SHP77 (cell line): ENCODE measurements around the gene PTPRN2.

Source experiments
- DNase-seq, 2 experiments: peaks; one replicate each; lab custom pipeline; 2025; lab: John Stamatoyannopoulos, UW

Gene PTPRN2

GRCh38 chr7:157865351-157866165 lies 722.1 kb downstream of the PTPRN2 start:
- DNase-seq: no peak

DNA sequence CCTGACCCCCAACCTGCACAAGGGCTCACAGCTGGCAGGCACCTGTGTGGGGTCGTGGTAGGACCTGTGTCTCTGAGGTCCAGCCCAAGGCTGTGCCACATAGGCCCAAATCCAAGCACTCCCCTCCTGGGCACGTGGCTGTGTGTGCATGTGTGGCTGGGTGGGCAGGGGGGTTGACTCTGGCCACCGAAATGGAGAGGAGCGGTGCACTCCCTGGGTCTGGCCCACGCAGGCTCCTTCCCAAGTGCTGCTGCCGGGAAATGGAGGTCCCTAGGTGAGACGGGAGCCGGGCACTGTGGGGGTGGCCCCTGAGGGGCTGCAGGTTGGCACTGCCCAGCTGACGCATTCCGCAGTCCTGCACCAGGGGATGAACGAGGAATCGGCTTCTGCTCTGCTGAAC lies 722.7 kb downstream of the PTPRN2 start:
- DNase-seq: no peak

DNA sequence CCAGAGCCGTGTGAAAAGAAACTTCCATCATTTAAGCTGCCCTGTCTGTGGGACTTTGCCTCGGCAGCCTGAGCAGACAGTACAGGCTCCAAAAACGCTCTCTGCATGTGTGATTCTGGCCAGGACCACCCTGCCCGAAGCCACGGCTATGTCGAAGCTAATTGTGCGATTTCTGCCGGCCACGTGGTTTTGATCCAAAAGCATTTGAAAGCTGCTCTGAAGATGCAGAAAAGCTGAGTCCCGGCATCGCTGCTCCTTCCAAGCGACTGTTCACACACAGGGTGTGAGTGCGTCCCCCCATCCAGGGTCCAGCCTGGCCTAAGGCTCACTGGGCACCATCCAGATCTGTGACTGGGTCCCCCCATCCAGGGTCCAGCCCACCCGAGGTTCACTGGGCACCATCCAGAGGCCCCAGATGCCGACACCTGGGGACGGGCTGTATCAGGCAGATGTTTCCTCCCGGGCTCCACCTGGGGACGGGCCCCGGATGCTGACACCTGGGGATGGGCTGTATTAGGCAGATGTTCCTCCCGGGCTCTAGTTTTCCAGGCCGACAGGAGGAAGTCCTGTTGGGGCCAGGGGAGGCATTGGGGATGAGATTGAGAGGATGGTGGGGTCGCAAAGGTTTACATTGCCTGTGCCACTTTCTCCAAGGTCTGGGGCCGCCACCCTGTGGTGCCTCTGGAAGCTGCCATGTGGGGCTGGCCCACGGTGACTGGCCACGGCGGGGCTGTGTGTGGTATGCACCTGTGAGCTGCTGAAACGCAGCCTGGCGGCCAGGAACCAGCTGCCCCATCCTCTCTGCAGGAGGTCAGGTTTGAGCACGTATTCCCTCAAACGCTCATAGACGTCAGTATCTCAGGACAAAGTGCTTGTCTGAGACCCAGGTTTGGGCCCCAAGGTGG lies 723.5 kb downstream of the PTPRN2 start:
- no peak for DNase-seq

DNA sequence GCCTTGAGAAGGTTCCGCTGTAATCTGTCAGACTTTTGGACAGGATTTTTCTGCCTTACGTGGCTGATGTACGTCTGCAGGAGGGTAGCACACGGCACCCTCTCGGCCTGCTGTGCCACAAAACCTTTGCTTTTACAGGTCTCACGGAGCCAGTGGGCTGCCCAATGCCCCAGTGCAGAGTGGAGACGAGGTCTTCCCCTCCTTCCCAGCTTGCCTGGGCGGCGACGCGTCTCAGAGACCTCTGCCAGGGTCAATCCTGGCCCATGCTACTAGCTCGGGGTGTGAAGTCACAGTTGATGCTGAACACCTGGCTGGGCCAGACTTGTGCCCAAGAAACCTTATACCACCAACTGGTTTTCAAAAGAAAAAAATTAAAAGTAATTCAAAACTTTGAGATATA lies 724.4 kb downstream of the PTPRN2 start:
- DNase-seq: no peak

GRCh38 chr7:157862731-157863130 lies 724.9 kb downstream of the PTPRN2 start:
- DNase-seq: no peak

GRCh38 chr7:157861551-157861950 lies 726.1 kb downstream of the PTPRN2 start:
- DNase-seq: no peak

DNA sequence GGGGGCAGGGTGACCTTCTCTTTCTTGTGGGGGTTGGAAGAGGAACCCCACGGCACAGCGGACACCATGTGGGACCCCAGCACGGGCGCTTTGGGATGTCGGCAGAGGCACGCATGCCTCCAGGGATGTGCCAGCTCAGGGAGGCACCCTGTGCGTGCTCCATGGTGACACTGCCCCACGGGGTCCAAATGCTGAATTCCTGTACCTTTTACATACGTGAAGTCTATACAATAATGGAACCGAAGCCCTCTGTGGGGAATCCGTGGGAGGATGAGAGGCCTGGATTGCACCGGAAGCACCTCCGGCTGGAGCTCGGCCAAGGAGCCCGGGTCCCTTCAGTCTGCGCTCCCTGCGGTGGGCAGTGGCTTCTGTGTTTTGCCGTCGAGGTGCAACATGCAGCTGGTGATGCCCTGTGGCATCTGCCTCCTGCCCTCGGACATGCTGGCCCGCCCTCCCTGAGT lies 726.6 kb downstream of the PTPRN2 start:
- DNase-seq: no peak

DNA sequence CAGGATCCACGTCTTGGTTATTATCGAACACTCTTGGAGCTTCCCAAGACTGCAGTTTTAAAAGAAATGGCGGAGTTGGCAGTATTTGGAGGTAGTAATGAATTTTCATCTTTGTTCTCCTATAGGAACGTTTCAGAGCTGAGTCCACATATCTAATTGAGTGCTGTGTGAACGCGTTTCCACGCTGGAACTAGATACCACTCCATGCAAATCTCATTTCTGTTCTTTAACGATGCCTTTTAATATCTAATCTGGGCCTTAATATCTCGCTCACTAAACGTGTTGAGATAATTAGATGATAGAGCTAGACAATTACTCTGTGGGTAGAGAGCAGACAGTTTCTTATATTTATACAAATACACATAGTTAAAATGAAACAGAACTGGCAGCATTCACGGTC lies 727.2 kb downstream of the PTPRN2 start:
- no peak for DNase-seq

GRCh38 chr7:157859915-157860314 lies 727.7 kb downstream of the PTPRN2 start:
- no peak for DNase-seq

- DNase-seq: no peak
These were observed 730.0 kb downstream of the PTPRN2 start for GRCh38 chr7:157857578-157858075.

GRCh38 chr7:157856873-157857577 lies 730.6 kb downstream of the PTPRN2 start:
- no peak for DNase-seq

DNA sequence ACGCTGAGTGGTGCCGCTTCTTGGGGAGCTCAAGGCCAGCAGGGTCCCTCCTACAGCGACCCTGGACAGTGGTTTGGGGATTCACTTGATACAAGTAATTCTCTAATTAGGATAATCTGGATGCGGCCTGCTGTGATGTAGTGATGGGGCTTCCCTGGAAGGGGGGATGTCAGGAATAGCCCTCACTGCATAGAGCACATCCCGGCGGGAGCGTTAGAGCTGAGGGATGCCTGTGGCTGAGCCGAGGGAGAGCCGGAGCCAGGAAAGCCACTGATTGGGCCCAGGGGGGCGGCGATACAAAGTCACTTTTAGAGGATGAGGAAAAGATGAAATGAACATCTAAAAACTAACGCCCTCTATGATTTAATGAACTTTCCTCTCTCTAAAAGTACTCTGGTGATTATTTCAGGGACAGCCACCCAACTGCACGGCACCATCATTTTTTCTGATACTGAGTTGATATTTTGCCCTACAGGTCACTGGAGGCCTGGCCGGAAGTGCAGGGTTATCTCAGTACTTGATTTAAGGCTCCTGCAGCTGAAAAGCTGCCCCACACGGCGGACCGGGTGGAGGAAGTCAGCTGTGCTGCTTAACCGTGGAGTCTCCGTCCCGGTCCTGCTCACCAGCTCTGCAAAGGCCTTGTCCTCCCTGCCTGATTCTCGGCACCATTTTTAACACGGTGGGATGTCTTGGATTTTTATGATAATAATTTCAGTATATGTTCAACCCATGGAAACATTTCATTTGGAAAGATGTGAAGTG lies 732.0 kb downstream of the PTPRN2 start:
- DNase-seq: no peak

DNA sequence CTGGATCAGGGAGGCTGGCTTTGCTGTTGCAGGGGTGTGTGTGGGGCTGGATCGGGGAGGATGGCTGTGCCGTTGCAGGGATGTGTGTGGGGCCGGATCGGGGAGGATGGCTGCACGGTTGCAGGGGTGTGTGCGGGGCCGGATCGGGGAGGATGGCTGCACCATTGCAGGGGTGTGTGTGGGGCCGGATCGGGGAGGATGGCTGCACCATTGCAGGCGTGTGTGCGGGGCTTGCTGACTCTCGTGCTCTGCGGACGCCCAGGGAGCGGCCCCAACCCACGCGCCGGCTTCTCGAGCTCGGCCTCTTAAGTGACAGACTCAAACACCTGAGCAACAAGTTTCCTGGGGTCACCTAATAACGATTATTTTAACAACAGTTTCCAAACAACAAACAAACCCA lies 732.6 kb downstream of the PTPRN2 start:
- no peak for DNase-seq

DNA sequence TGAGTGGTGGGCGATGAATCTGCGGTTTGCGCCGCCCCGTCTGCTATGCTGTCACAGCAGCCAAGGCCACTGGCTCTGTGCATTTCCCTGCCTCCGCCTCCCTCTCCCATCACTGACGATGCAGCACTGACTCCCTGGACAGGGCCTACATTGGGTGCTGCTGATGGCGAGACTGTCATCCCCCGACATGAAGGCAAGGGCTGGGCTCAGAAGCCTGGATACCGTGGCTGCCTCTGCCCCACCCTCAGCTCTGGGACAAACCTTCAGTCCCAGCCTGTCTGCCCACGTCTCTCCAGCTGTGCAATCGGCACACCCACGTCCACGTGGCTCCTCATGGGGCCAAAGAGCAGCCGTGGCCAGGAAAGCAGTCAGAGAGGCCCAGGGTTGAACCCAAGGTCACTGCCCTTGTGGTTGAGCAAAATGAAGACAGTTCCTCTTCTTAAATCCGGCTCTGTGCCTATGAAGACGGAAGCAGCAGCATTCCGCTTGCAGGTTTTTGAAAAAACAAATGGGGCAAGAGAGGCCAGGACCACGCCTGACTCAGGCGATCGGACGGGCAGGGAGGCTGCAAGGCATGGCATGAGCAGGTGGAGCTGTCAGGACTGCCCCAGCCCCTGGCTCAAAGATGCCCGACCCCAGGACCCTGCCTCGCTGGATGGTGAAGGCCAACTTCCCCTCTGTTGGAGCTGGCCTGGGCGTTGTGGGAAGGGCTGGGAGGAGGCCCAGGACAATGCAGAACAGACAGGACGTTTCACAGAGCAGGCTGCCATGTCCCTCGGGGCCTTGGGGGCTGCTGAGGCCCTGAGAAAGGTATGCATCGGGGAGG lies 733.3 kb downstream of the PTPRN2 start:
- DNase-seq: no peak

DNA sequence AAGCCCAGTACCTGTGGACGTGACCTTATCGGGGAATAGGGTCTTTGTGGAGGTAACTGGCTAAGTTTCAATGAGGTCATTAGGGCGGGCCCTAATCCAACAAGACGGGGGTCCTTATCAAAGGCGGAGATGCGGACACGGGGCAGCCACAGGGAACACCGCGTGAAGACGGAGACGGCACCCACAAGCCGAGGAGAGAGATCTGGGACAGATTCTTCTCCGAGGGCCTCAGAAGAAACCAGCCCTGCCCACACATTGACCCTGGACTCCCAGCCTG lies 733.9 kb downstream of the PTPRN2 start:
- no peak for DNase-seq

DNA sequence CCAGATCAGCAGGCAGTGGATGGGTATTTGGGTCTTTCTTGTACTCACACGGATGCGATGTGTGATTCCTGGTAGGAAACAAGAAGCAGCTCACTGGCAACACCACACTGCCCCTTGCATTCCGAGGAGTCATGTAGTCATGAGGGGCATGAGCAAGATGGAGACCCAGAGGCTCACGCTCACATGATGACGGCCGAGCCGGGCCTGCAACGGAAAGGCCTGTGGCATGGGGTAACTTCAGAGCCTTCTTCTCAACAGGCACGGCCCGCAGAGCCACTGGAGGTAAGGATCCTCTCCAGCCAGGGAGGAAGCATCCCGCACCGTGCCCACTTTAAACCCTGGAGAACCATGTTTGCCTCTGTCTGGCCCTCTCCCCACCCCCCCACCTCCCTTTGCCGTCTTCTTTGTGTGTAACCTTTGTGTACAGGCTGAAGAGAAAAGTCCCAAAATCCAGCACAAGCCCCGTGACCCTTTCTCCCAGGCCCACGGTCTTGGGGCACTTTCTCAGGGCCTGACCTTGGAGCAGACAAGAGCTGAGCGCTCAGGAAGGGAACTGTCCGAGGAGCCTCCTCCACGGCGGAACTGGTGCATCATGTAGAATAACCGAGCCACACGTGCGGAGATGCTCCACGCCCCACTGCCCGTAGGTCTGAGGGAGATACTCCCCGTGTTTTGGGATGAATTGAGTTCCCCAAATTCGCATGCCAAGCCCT lies 734.4 kb downstream of the PTPRN2 start:
- DNase-seq: no peak

- no peak for DNase-seq
These were observed 736.0 kb downstream of the PTPRN2 start for GRCh38 chr7:157851501-157852067.

GRCh38 chr7:157850481-157851444 lies 736.9 kb downstream of the PTPRN2 start:
- DNase-seq: no peak

- DNase-seq: no peak
These were observed 737.9 kb downstream of the PTPRN2 start for GRCh38 chr7:157849726-157850125.
